Cardiac septum (tissue), 1 donor: ENCODE measurements around the gene TIE1. TPM values are rescaled to one million over a fixed set of nuclear protein-coding genes. Genes with fewer than 3 reads are reported as not detected.
"Not testable (repeated sequence)": the region's sequence is repeated elsewhere in the genome, so short reads cannot be mapped to it uniquely, and the experiment has no call there.

Source experiments
- DNase-seq: peaks from one replicate; pipeline ENCODE4 v3.0.0-alpha.2; 2020; ENCODE audit warnings: low spot score
- intact Hi-C: fragments of 100-400 bp; cut with DNase I; formaldehyde crosslinking; loops from one replicate; pipeline ENCODE4 v1.14.0; 2022
- microRNA-seq: library from miRNA; unstranded; fragments of <30 nt; microRNA quantifications from one replicate; pipeline ENCODE4 v1.2.0, GENCODE V29; 2020
- total RNA-seq: library from RNA; stranded (reverse); fragmentation: NEBNext Ultra II Directional; extraction: Animal tissue kit (Norgen Biotek cat#: 25700); gene quantifications from one replicate; pipeline ENCODE4 v1.2.1, GENCODE V29; 2021
- donor health status: DM: no; HTN: no; CAD: no.

The TIE1 gene
- total RNA-seq, 1 donor from 2014 or later, result 27.7 TPM

- intact Hi-C loops, result loop anchor here (1.0 to 5.0 kb wide), 2 partner anchors 21 to 84 kb away; partner anchors contain the start of genes HYI, MED8 and SZT2
- peak; percentile 97 for DNase-seq
These were observed 67.3 kb downstream of the TIE1 start, which contains the start of gene ELOVL1 for GRCh38 chr1:43367904-43368645. TSS of gene ELOVL1 (minus strand) at chr1:43368011. CDS start at chr1:43365609, 2,402 bp downstream.

- intact Hi-C loops, result loop anchor here (1.0 to 5.0 kb wide), 2 partner anchors 21 to 84 kb away; partner anchors contain the start of genes HYI, MED8 and SZT2
- DNase-seq, result no peak
These were observed 67.9 kb downstream of the TIE1 start for GRCh38 chr1:43368646-43369020.

- intact Hi-C loops, result loop anchor here (5.0 kb wide), 1 partner anchor 83 kb away; the partner anchor contains the start of gene HYI
- DNase-seq, result not testable (repeated sequence)
These were observed 69.0 kb downstream of the TIE1 start for GRCh38 chr1:43369779-43370178.

GRCh38 chr1:43370564-43370963 lies 69.8 kb downstream of the TIE1 start:
- intact Hi-C loops, result no loop called here
- no peak for DNase-seq

GRCh38 chr1:43372172-43372571 lies 71.4 kb downstream of the TIE1 start:
- intact Hi-C loops, result no loop called here
- DNase-seq, result no peak

Small RNA genes lying within 50 kb of the gene (microRNA-seq; reads per million reads assigned to microRNA genes)
- not detected for gene MIR6734

Other genes starting within 250 kb of the TIE1 start
- 26.7 TPM for gene EBNA1BP2, start 128.7 kb upstream of the TIE1 start, total RNA-seq
- gene CFAP57, start 128.7 kb upstream of the TIE1 start, total RNA-seq, result 0.13 TPM
- not detected for gene TMEM125, start 31.0 kb upstream of the TIE1 start, total RNA-seq
- not detected for gene C1orf210, start 15.4 kb upstream of the TIE1 start, total RNA-seq
- gene MPL, start 36.8 kb downstream of the TIE1 start, total RNA-seq, result 1.6 TPM
- gene CDC20, start 58.0 kb downstream of the TIE1 start, total RNA-seq, result 0.78 TPM
- 37.8 TPM for gene ELOVL1, start 67.0 kb downstream of the TIE1 start, total RNA-seq
- 17.9 TPM for gene MED8, start 88.8 kb downstream of the TIE1 start, total RNA-seq
- gene SZT2, start 88.9 kb downstream of the TIE1 start, total RNA-seq, result 35.7 TPM
- gene HYI, start 152.9 kb downstream of the TIE1 start, total RNA-seq, result 26.3 TPM
- gene PTPRF, start 229.9 kb downstream of the TIE1 start, total RNA-seq, result 9.1 TPM